ENCODE data around the gene YWHAG.

DNA sequence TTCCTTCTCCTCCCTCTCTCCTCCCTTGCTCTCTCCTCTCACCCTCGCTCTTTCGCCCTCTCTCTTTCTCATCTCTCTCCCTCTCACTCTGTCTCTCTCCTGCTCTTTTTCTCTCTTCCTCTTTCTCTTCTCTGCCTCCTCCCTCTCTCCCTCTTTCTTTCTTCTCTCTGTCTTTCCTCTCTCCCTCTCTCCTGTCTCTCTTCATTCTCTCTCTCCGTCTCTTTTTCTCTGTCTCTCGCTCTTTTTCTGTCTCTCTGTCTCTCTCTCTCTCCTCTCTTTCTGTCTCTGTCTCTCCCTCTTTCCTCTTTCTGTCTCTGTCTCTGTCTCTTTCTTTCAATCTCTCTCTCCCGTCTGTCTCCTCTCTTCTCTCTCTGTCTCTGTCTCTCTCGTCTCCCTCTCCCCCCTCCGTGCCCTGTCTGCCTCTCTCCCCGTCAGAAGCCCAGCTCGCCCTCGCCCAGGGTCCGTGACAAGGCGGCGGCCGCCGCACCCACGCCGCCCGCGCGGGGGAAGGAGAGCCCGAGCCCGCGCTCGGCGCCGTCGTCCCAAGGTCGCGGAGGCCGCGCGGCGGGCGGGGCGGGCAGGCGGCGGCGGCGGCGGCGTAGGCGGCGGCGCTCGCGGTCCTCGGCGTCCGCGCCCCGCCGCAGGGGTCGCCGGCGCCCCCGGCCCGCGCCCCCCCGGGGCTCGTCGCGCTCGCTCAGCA, 77.6 kb downstream of the YWHAG start:
- TF ChIP-seq ZNF274 (IDR thresholded peaks at IDR 0.05; ENCODE audit: low read depth, low read length) (no peak), SUZ12 (IDR thresholded peaks at IDR 0.05; ENCODE audit: extremely low read depth, insufficient read depth, insufficient read length) (no peak)
